Measurements from ENCODE around the gene ROR2. TPM values are rescaled to one million over a fixed set of nuclear protein-coding genes. Genes with fewer than 3 reads are reported as not detected.
A peak's percentile ranks its signal among the peaks of the same experiment; 100 is the strongest.

Gene ROR2
- total and polyA plus RNA-seq, 5 donors: 20.1 to 38.9 (median 35.3) TPM

DNA sequence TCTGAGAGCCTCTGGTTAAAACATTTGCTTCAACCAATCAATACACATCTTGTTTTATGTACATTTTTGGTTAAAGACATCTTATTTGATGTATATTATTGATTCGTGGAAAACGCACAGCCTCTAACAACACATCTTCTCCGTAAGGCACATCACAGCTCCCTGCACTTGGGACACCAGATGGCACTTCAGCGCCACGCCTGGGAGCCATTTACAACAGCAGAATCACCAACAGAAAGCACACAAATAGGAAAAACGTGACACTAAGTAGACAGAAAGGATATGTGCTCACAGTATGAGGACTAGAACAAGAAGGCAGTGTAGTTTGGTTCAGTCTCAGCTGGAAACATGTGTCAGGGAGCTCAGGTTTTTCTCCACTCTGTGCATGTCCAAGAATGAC is 199.7 kb downstream of the ROR2 start:
- Histone ChIP-seq H3K4me3 (ENCODE audit: low read length) (no peak overlapping the region), H3K4me1 (ENCODE audit: control insufficient read depth, insufficient read depth, low read length) (no peaks in the 10 kb centered on the region), H3K27ac (ENCODE audit: low read length) (no peak overlapping the region), H3K27me3 (ENCODE audit: control insufficient read depth, insufficient read depth) (no peaks in the 10 kb centered on the region), H3K9me3 (ENCODE audit: control insufficient read depth, low read length) (no peaks in the 10 kb centered on the region)
- 78% methylated on average over 6 of the region's 6 CpGs for WGBS
- intact Hi-C loops (cut with DNase I): no loop called here
- DNase-seq: no peak
- no peak for ATAC-seq

- 75% methylated on average over 9 of the region's 9 CpGs for WGBS
- Histone ChIP-seq H3K4me1 (ENCODE audit: control insufficient read depth, insufficient read depth, low read length) (no peaks in the 10 kb centered on the region), H3K4me3 (ENCODE audit: low read length) (no peak overlapping the region), H3K9me3 (ENCODE audit: control insufficient read depth, low read length) (no peaks in the 10 kb centered on the region), H3K27me3 (ENCODE audit: control insufficient read depth, insufficient read depth) (no peaks in the 10 kb centered on the region), H3K27ac (ENCODE audit: low read length) (no peak overlapping the region)
- ATAC-seq (no peak), DNase-seq (no peak)
- intact Hi-C loops (cut with DNase I): no loop called here
These were observed 203.1 kb downstream of the ROR2 start for GRCh38 chr9:91746904-91747303.

DNA sequence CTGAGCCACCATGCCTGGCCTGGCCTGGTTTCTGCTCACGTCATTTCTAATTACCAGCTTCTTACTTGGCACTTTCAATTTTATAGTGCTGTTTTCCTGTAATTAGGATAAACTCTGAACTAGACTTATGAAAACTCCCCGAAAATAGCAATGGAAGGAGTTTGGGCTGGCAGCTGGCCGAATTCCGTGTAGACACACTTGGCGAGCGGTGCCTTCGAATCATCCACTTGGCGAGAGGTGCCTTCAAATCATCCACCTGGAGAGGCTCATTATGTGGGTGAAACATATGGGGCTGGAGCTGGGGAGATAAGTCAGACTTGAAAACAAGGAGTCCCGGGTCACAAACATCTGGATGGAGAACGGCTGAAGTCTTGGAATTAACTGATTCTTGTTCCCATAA is 203.7 kb downstream of the ROR2 start:
- Histone ChIP-seq H3K4me1 (ENCODE audit: control insufficient read depth, insufficient read depth, low read length) (no peaks in the 10 kb centered on the region), H3K9me3 (ENCODE audit: control insufficient read depth, low read length) (no peaks in the 10 kb centered on the region), H3K4me3 (ENCODE audit: low read length) (no peak overlapping the region), H3K27me3 (ENCODE audit: control insufficient read depth, insufficient read depth) (no peaks in the 10 kb centered on the region), H3K27ac (ENCODE audit: low read length) (no peak overlapping the region)
- no peak for DNase-seq
- ATAC-seq: no peak
- 90% methylated on average over 10 of the region's 10 CpGs for WGBS
- intact Hi-C loops (cut with DNase I): no loop called here

- ATAC-seq (no peak), DNase-seq (no peak)
- WGBS: 90% methylated on average over 7 of the region's 7 CpGs
- Histone ChIP-seq H3K4me1 (ENCODE audit: control insufficient read depth, insufficient read depth, low read length) (no peaks in the 10 kb centered on the region), H3K9me3 (ENCODE audit: control insufficient read depth, low read length) (no peaks in the 10 kb centered on the region), H3K27me3 (ENCODE audit: control insufficient read depth, insufficient read depth) (no peaks in the 10 kb centered on the region), H3K27ac (ENCODE audit: low read length) (no peak overlapping the region), H3K4me3 (ENCODE audit: low read length) (no peak overlapping the region)
- intact Hi-C loops (cut with DNase I): no loop called here
These were observed 205.9 kb downstream of the ROR2 start for GRCh38 chr9:91744114-91744513.

GRCh38 chr9:91741522-91741921 is 208.5 kb downstream of the ROR2 start:
- H3K27ac ChIP-seq (ENCODE audit: low read length): no peak overlapping the region
- intact Hi-C loops (cut with DNase I): no loop called here
- no peaks in the 10 kb centered on the region for H3K4me1 ChIP-seq (ENCODE audit: control insufficient read depth, insufficient read depth, low read length)
- no peak for DNase-seq
- H3K27me3 ChIP-seq (ENCODE audit: control insufficient read depth, insufficient read depth): no peaks in the 10 kb centered on the region
- no peaks in the 10 kb centered on the region for H3K9me3 ChIP-seq (ENCODE audit: control insufficient read depth, low read length)
- ATAC-seq: no peak
- H3K4me3 ChIP-seq (ENCODE audit: low read length): no peak overlapping the region

DNA sequence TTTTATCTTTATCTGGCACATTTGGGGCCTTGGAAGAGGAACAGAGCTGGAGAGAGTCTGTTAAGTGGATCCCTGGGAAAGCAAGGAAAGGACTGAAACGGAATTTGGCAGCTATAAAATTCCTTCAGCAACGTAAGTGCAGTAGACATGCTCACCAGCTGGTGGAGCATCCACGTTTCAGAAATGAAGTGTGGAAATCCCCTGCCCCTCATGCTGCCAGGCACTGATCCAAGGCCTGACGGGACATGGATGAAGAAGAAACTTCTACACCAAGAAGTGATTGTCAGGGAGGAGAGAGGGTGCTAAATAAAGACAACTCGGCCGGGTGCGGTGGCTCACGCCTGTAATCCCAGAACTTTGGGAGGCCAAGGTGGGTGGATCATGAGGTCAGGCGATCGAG is 209.3 kb downstream of the ROR2 start:
- no peaks in the 10 kb centered on the region for H3K9me3 ChIP-seq (ENCODE audit: control insufficient read depth, low read length)
- H3K4me3 ChIP-seq (ENCODE audit: low read length): no peak overlapping the region
- 41% methylated on average over 10 of the region's 10 CpGs for WGBS
- no peak overlapping the region for H3K27ac ChIP-seq (ENCODE audit: low read length)
- H3K4me1 ChIP-seq (ENCODE audit: control insufficient read depth, insufficient read depth, low read length): no peaks in the 10 kb centered on the region
- DNase-seq: peak; percentile 64 to 78 (median 76)
- peak; percentile 41 to 55 for ATAC-seq
- intact Hi-C loops (cut with DNase I): no loop called here
- no peaks in the 10 kb centered on the region for H3K27me3 ChIP-seq (ENCODE audit: control insufficient read depth, insufficient read depth)

- no peak for DNase-seq
- no peak overlapping the region for H3K27ac ChIP-seq (ENCODE audit: low read length)
- H3K4me1 ChIP-seq (ENCODE audit: control insufficient read depth, insufficient read depth, low read length): no peaks in the 10 kb centered on the region
- no peak overlapping the region for H3K4me3 ChIP-seq (ENCODE audit: low read length)
- intact Hi-C loops (cut with DNase I): no loop called here
- no peaks in the 10 kb centered on the region for H3K9me3 ChIP-seq (ENCODE audit: control insufficient read depth, low read length)
- 86% methylated on average over 16 of the region's 16 CpGs for WGBS
- H3K27me3 ChIP-seq (ENCODE audit: control insufficient read depth, insufficient read depth): no peaks in the 10 kb centered on the region
- ATAC-seq: no peak
These were observed 213.0 kb downstream of the ROR2 start for GRCh38 chr9:91736898-91737601.

GRCh38 chr9:91736311-91736710 is 213.7 kb downstream of the ROR2 start:
- H3K9me3 ChIP-seq (ENCODE audit: control insufficient read depth, low read length): no peaks in the 10 kb centered on the region
- no peaks in the 10 kb centered on the region for H3K27me3 ChIP-seq (ENCODE audit: control insufficient read depth, insufficient read depth)
- H3K4me1 ChIP-seq (ENCODE audit: control insufficient read depth, insufficient read depth, low read length): no peaks in the 10 kb centered on the region
- 88% methylated on average over 5 of the region's 5 CpGs for WGBS
- H3K27ac ChIP-seq (ENCODE audit: low read length): no peak overlapping the region
- no peak for DNase-seq
- intact Hi-C loops (cut with DNase I): no loop called here
- no peak for ATAC-seq
- no peak overlapping the region for H3K4me3 ChIP-seq (ENCODE audit: low read length)

DNA sequence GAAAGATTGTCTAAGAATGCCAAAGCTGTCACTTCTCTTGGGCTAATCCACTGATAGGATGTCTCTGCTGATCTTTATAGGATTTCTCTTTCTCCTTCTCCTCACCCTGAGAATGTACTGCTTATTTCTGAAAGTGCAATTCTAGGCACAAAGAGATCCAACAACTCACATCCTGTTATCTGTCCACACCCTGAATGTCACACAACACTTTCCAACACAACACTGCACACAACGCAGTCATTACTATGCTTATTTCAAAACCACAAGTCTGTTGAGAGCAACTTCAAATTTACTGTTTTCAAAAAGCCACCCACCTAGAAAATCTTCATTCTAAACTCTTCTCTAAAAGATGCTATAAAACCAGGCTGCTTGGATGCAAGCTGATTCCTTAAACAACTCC is 215.0 kb downstream of the ROR2 start:
- WGBS: 80% methylated on average over 1 of the region's 1 CpG
- no peak overlapping the region for H3K27ac ChIP-seq (ENCODE audit: low read length)

DNA sequence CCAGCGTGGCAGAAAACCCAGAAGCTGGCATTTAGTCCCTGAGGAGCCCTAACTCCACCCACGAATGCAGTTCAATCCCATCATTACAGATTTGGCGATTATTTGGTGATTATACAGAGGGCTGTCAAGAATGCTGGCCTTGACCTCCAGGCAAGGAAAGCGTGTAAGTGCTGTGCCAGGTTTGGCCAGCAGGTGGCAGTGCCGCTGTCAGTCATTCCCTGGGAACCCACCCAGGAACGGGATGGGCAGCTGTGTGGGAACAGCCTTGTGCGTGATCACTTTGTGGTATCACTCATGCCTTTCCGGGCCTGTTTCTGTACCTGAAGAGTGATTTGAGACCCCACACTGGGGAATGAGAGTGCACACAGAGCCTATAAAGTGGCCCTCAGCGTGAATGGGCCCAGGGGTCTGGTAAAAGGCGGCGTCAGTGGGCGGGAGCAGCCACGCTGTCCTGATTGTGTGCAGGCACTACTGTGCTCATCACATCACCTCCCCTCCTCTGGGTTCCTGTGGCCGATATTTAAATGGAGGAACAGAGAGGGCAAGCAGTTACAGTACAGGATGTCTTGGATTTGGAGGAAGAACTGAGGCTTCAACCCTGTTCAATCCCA is 215.6 kb downstream of the ROR2 start:
- no peaks in the 10 kb centered on the region for H3K9me3 ChIP-seq (ENCODE audit: control insufficient read depth, low read length)
- intact Hi-C loops (cut with DNase I): no loop called here
- DNase-seq (peak; percentile 77 to 94 (median 90)), ATAC-seq (peak; percentile 53 to 72)
- H3K27ac ChIP-seq (ENCODE audit: low read length): no peak overlapping the region
- no peak overlapping the region for H3K4me3 ChIP-seq (ENCODE audit: low read length)
- WGBS: 45% methylated on average over 14 of the region's 14 CpGs
- H3K4me1 ChIP-seq (ENCODE audit: control insufficient read depth, insufficient read depth, low read length): no peaks in the 10 kb centered on the region
- no peaks in the 10 kb centered on the region for H3K27me3 ChIP-seq (ENCODE audit: control insufficient read depth, insufficient read depth)

More for the DNA sequence above, 215.0 kb downstream of the ROR2 start:
- H3K27me3 ChIP-seq (ENCODE audit: control insufficient read depth, insufficient read depth): no peaks in the 10 kb centered on the region
- intact Hi-C loops (cut with DNase I): no loop called here
- H3K4me1 ChIP-seq (ENCODE audit: control insufficient read depth, insufficient read depth, low read length): no peaks in the 10 kb centered on the region
- H3K4me3 ChIP-seq (ENCODE audit: low read length): no peak overlapping the region
- ATAC-seq (no peak), DNase-seq (no peak)
- no peaks in the 10 kb centered on the region for H3K9me3 ChIP-seq (ENCODE audit: control insufficient read depth, low read length)

DNA sequence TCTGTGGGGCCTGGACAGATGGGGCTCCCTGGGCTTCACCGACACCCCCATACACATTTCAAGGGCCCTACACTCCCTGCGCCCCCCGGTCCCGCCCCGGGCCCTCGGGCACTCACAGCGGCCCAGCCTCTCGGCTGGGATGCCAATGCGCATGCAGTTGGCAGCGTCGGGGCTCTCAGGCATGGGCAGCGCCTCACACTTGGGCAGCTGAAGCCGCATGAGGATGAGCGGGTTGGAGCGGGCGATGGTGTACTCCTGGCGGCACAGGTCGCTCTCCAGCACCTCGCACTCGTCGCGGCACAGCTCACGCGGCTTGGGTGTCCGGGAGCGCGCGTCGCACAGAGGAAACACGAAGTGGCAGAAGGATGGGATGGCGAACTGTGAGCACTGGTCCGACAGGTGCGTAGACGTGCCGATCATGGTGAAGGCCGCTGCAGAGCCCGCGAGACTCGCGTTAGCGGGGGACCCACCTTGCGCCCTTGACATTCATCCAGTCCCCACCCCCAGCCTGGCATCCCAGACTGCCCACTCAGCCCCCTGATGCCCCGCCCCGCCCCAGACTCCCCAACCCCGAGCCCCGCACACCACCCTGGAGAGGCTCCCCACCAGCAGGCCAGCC is 216.9 kb downstream of the ROR2 start:
- no peak for ATAC-seq
- intact Hi-C loops (cut with DNase I): no loop called here
- 97% methylated on average over 46 of the region's 46 CpGs for WGBS
- Histone ChIP-seq H3K27ac (ENCODE audit: low read length) (no peak overlapping the region), H3K27me3 (ENCODE audit: control insufficient read depth, insufficient read depth) (no peaks in the 10 kb centered on the region), H3K4me1 (ENCODE audit: control insufficient read depth, insufficient read depth, low read length) (no peaks in the 10 kb centered on the region), H3K4me3 (ENCODE audit: low read length) (no peak overlapping the region), H3K9me3 (ENCODE audit: control insufficient read depth, low read length) (no peaks in the 10 kb centered on the region)
- no peak for DNase-seq
